ENCODE results near the gene EXD2.
"Not testable (repeated sequence)": the region's sequence is repeated elsewhere in the genome, so short reads cannot be mapped to it uniquely, and the experiment has no call there.

Gene EXD2

DNA sequence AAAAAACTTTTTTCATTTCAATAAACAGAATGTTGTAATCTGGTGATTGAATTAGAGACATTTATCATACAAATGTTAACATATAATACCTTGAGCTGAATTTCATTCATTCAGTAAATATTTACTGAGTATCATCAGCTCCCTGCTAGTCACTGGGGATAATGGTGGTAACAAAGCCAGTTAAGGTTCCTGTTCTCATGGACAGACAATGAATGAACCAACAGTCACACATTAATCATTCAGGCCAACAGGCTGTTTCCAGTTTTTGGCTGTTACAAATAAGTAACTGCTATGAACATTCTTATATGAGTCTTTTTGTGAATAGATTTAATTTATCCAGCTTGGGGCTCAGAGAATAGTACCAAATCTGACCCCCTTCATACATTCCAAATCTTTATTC is 13.5 kb downstream of the EXD2 start:
- no peak for DNase-seq (ENCODE audit: low read depth)

GRCh38 chr14:69207435-69208041 is 16.2 kb downstream of the EXD2 start:
- DNase-seq (ENCODE audit: low read depth): no peak

DNA sequence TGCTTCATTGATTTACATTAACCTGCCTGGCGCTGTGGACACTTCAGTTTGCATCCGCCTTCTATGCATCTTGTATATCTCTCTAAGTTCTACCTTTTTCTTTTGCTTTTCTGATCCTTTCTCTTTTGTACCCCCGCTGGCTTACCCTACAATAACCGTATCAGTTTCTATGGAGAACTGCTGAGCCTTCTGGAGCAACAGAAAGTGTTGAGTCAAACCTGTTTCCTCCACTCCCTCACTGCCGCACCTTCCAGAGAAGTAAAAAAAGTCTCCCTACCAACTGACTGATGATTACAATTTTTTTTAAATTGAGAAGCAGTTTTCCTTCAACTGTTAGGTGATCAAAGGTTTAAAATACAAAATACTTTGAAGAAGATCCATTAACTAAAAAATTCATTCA is 17.4 kb downstream of the EXD2 start:
- DNase-seq (ENCODE audit: low read depth): no peak

- DNase-seq (ENCODE audit: low read depth): no peak
Observed at GRCh38 chr14:69214393-69214792, 23.1 kb downstream of the EXD2 start.

GRCh38 chr14:69217663-69218062 is 26.4 kb downstream of the EXD2 start:
- DNase-seq (ENCODE audit: low read depth): not testable (repeated sequence)

DNA sequence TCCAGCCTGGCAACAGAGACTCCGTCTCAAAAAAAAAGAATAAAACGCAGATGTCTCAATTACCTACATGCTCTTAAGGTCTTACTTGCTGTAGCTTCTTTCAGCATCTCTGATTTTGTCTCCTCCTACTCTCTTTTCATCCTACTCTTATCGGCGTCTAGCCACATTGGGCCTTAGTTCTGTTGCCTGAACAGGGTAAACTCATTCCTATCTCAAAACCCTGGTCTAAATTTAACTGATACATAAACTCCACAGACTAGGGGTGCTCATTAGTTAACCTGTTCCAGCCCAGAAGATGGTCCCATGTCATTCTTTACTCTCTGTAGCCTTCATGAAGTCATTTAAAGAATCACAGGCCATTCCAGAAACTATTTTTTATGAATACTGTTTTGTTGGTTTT is 33.6 kb downstream of the EXD2 start:
- DNase-seq (ENCODE audit: low read depth): no peak

- DNase-seq (ENCODE audit: low read depth): no peak
Observed at GRCh38 chr14:69226178-69226577, 34.9 kb downstream of the EXD2 start.

DNA sequence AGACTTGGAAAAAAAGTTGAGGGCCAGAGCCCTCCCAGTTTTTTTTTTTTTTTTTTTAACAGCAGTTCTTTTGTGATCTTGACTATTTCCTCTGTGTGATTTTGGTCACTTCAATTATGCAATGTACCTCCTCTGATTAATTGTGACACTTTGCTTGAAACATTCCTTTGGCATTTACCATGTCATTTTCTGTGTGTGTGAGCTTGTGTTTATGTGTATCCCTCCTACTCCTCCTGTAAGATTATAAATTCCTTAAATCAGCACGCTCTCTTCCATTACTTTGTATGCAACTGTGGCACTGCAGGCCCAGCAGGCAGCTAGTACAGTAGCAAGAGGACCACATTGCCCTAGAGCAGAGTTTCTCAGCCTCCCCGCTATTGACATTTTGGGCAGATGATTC is 35.4 kb downstream of the EXD2 start:
- DNase-seq (ENCODE audit: low read depth): no peak

DNA sequence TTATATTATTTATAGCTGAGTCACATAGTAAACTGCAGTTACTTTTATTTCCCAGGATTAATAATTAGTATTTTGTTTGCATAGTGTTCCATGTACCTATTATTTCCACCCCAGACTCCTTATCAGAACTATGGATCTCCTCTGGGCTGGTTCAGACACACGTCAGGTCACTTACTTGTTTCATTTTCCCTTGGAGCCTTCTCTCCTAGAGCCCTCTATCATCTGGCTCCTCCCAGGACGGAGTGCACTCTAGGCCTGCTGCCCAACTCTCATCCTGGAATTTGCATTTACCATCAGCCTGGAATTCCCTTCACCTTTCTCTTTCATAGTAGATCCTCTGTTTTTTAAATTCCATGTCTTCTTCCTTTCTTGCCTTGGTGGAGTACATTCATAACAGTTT is 40.2 kb downstream of the EXD2 start:
- DNase-seq (ENCODE audit: low read depth): no peak

DNA sequence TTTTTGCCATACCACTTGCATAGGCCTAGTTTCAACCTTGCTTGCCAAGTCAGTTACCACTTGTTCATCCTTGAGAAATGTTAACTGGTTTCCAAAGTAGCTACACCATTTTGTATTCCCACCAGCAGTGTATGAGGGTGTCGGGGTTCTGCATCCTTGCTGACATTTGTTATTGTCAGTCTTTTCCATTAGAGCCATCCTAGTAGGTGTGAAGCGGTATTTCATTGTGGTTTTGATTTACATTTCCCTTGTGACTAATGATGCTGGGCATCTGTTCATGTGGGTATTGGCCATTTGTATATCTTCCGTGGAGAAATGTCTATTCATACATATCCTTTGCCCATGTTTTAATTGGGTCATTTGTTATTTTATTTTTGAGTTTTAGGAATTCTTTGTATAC is 41.1 kb downstream of the EXD2 start:
- DNase-seq (ENCODE audit: low read depth): no peak

DNA sequence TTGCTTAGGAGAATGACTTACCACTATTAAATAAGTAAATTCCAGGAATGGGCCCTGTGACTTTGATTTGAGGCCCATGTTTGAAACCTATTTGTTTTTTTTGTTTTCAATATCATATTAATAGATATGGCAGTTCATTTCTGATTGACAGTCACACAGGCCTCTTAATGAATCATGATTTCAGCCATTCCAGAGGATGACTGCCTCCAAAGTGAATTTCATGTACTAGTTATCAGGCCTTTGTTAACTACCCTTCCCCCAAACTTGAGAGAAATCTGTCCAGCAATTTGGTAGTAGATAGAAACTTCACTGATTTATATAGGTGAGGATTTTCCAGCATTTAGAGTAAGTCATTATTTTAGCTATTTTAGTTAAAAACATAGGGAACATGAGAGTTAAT is 42.8 kb downstream of the EXD2 start:
- DNase-seq (ENCODE audit: low read depth): no peak

DNA sequence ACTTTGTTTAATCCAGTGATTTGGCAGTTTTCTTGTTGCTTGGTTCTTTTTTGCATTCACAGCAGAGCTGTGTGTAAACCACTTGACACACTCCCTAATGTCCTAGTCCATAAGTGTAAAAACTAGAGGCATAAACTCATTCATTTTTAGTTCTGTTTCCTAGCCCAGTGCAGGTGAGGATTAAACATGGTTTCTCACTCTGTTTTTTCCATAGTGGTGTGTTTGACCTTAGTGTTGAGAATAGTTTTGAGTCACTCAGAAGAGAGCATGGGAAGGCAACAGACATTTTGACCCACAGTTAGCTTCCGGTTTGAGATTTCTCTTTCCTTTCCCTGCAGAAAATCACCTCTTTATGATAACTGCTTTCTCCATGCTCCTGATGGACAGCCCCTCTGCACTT is 44.4 kb downstream of the EXD2 start:
- no peak for DNase-seq (ENCODE audit: low read depth)

- no peak for DNase-seq (ENCODE audit: low read depth)
Observed at GRCh38 chr14:69237142-69237541, 45.8 kb downstream of the EXD2 start.

GRCh38 chr14:69237584-69237983 is 46.3 kb downstream of the EXD2 start:
- DNase-seq (ENCODE audit: low read depth): no peak

- no peak for DNase-seq (ENCODE audit: low read depth)
Observed at GRCh38 chr14:69238883-69239282, 47.6 kb downstream of the EXD2 start.

GRCh38 chr14:69240527-69241173 is 49.4 kb downstream of the EXD2 start:
- DNase-seq (ENCODE audit: low read depth): no peak

- no peak for DNase-seq (ENCODE audit: low read depth)
Observed at GRCh38 chr14:69241577-69241976, 50.3 kb downstream of the EXD2 start.

DNA sequence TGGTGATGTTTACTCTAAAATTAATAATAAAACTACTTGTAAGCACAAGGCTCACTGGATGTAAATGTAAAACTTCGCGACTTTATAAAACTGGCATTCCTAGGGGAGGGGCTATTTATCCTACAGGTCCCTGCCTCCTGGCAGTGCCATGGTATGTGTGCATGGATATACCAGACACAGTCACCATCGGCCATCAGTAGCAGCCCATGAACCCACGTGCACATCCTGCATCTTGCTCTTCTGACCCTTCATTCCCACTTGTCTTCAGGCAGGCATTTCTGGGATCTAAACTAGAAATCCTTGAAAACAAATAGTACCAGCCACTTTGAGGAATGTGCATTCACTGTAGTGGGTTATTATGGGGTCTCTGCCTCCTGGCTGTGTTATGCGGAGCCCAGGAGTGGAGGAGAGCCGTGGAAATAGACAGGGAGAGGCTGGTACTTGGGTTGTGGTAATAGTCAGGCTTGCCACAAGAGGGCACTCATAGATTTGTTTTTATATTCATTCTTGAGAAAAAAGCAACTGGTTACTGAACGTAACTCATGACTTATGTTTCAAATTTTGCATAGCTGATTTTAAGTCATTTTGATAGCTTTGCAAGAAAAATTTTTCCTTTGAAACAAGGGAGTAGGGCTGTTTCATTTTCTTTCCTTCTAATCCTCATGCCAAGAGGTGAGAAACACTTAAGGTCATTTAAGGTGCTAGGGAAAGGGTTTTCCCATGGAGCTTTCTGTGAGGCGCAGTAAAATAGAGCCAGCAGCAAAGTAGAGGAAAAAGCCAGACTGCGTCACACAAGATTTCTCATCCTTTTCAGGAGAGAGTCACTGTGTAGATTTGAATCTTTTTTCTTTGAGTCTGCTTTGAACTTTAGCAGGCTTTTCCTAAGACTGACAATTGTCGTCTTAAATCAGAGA is 51.3 kb downstream of the EXD2 start:
- DNase-seq (ENCODE audit: low read depth): no peak

- no peak for DNase-seq (ENCODE audit: low read depth)
Observed at GRCh38 chr14:69244946-69245345, 53.6 kb downstream of the EXD2 start.

GRCh38 chr14:69246331-69246730 is 55.0 kb downstream of the EXD2 start:
- no peak for DNase-seq (ENCODE audit: low read depth)

DNA sequence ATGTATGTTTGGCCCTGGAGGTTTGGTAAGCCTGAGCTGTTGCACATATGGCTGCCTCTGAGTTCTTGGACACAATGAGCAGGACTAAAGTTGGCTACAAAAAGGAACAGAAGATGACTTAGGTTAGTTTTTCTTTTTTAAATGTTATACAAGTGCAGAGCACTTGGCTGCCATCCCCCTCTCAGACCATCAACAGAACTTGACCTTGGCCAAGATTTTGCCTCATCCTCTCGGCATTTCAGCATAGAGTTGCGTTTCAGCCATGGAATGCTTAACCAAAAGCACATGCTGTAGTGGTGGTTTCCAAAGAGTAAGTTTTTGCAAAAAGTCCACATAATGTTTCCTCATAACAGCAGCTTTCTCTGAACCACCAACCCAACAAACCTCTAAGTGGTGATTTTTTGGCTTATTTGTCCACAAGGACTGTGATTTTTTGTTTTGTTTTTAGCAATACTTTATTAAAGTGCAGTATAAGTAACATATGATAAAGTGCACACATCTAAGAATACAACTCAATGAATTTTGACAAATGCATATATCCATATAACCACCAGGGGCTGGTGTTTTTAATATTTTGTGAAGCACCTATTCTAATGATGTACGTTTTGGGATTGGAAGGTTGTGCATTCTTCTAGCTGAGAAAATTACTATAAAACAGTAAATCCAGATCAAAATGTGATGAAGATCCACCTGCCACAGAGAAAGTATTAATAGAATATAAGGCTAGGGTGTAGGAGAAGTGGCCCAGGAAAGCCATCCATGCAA is 56.6 kb downstream of the EXD2 start:
- DNase-seq (ENCODE audit: low read depth): no peak

- DNase-seq (ENCODE audit: low read depth): no peak
Observed at GRCh38 chr14:69249603-69250002, 58.3 kb downstream of the EXD2 start.
